DND-41 (cell line): ENCODE measurements around the gene PRAMEF5.

Source experiments
- EZH2 ChIP-seq: IDR thresholded peaks from 3 replicates; pipeline ENCODE4 v1.6.1; 2012; ENCODE audit warnings: borderline replicate concordance, low read depth, mild to moderate bottlenecking, moderate library complexity, low read length, inconsistent platforms; ENCODE audit not compliant: severe bottlenecking
- TF ChIP-seq, protein P1 (sequence below): IDR thresholded peaks from 2 replicates; pipeline ENCODE4 v1.5.1; 2012; ENCODE audit warnings: borderline replicate concordance, low read length, moderate library complexity, mild to moderate bottlenecking; ENCODE audit not compliant: poor library complexity, severe bottlenecking; ENCODE audit errors: extremely low read depth

DNA sequence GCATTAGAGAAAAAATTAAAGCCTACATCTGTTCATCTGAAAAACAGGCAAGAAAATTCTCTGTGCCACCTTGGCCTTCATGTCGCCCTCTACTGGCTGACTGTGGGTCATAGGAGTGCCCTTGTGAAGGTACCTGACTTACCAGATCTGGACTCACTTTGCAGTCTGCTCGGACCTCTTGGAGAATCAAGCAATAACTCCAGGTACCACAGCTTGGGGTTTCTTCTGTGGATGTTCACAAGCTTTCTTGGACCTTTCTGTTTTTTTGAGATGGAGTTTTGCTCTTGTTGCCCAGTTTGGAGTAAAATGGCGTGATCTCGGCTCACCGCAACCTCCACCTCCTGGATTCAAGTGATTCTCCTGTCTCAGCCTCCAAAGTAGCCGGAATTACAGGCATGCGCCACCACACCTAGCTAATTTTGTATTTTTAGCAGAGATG, 25.6 kb upstream of the PRAMEF5 start:
- TF ChIP-seq, protein P1, sequence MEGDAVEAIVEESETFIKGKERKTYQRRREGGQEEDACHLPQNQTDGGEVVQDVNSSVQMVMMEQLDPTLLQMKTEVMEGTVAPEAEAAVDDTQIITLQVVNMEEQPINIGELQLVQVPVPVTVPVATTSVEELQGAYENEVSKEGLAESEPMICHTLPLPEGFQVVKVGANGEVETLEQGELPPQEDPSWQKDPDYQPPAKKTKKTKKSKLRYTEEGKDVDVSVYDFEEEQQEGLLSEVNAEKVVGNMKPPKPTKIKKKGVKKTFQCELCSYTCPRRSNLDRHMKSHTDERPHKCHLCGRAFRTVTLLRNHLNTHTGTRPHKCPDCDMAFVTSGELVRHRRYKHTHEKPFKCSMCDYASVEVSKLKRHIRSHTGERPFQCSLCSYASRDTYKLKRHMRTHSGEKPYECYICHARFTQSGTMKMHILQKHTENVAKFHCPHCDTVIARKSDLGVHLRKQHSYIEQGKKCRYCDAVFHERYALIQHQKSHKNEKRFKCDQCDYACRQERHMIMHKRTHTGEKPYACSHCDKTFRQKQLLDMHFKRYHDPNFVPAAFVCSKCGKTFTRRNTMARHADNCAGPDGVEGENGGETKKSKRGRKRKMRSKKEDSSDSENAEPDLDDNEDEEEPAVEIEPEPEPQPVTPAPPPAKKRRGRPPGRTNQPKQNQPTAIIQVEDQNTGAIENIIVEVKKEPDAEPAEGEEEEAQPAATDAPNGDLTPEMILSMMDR, result peak; percentile 75
- TF ChIP-seq EZH2, result no peak
